Smooth muscle cell (in vitro differentiated cells): ENCODE results near the gene CTRL. TPM values are rescaled to one million over a fixed set of nuclear protein-coding genes. Genes with fewer than 3 reads are reported as not detected.
"Not testable (repeated sequence)": the region's sequence is repeated elsewhere in the genome, so short reads cannot be mapped to it uniquely, and the experiment has no call there.

Source experiments
- DNase-seq: peaks from one replicate; lab custom pipeline; 2025; ENCODE audit not compliant: unreplicated experiment; lab: John Stamatoyannopoulos, UW
- H2AFZ ChIP-seq: fragments of 200-600 bp; sonication (generic); 2 replicates; pipeline ENCODE4 v1.6.0; 2016; ENCODE audit warnings: antibody characterized with exemption, low read depth, mild to moderate bottlenecking
- H3F3A ChIP-seq: fragments of 200-600 bp; sonication (generic); 2 replicates; pipeline ENCODE4 v1.6.0; 2017; ENCODE audit warnings: antibody characterized with exemption, low read depth
- H3K27ac ChIP-seq: fragments of 200-600 bp; sonication (generic); 2 replicates; pipeline ENCODE4 v1.5.1; 2016; ENCODE audit warnings: low read depth, mild to moderate bottlenecking
- H3K27me3 ChIP-seq: fragments of 200-600 bp; sonication (generic); 2 replicates; pipeline ENCODE4 v1.6.1; 2016; ENCODE audit warnings: low read depth, mild to moderate bottlenecking
- H3K36me3 ChIP-seq: fragments of 200-600 bp; sonication (generic); 2 replicates; pipeline ENCODE4 v1.5.1; 2016; ENCODE audit warnings: low read depth
- H3K4me1 ChIP-seq: fragments of 200-600 bp; sonication (generic); 2 replicates; pipeline ENCODE4 v1.5.1; 2016; ENCODE audit warnings: low read depth
- H3K4me2 ChIP-seq: fragments of 200-600 bp; sonication (generic); 2 replicates; pipeline ENCODE4 v1.6.0; 2016; ENCODE audit warnings: mild to moderate bottlenecking
- H3K4me3 ChIP-seq: fragments of 200-600 bp; sonication (generic); 2 replicates; pipeline ENCODE4 v1.5.1; 2016; ENCODE audit warnings: mild to moderate bottlenecking
- H3K79me2 ChIP-seq: fragments of 200-600 bp; sonication (generic); 2 replicates; pipeline ENCODE4 v1.6.0; 2016; ENCODE audit warnings: low read depth, mild to moderate bottlenecking
- H3K9ac ChIP-seq: fragments of 200-600 bp; sonication (generic); 2 replicates; pipeline ENCODE4 v1.6.0; 2016; ENCODE audit warnings: low read depth
- H3K9me3 ChIP-seq: fragments of 200-600 bp; sonication (generic); replicated peaks from 2 replicates; pipeline ENCODE4 v1.5.1; 2016; ENCODE audit warnings: low read depth
- H4K20me1 ChIP-seq: fragments of 200-600 bp; sonication (generic); 2 replicates; pipeline ENCODE4 v1.6.0; 2016; ENCODE audit warnings: low read depth
- CTCF ChIP-seq: fragments of 200-600 bp; sonication (generic); IDR thresholded peaks from 2 replicates; pipeline ENCODE4 v1.5.1; 2017; ENCODE audit warnings: borderline replicate concordance, mild to moderate bottlenecking, antibody characterized with exemption; ENCODE audit not compliant: insufficient read depth, poor library complexity, severe bottlenecking
- WGBS: methylation state at CpG from one replicate; pipeline ENCODE4 v1.1.7; 2016; ENCODE audit warnings: low lambda C conversion rate; 5-methylcytosine and 5-hydroxymethylcytosine counted together
- polyA plus RNA-seq: library from polyadenylated mRNA; unstranded; fragments of >200 nt; fragmentation: Nextera tagmentation; extraction: Ambion mirVana; gene quantifications from 2 replicates; pipeline ENCODE4 v1.2.1, GENCODE V29; 2016
- total RNA-seq: library from RNA; depleted of rRNA; stranded (reverse); fragments of >200 nt; gene quantifications from 2 replicates; pipeline ENCODE4 v1.2.3, GENCODE V29; 2014

CTRL gene
- total and polyA plus RNA-seq, 2 experiments from 2014 or later: 0.90 to 14.8 TPM

- Histone ChIP-seq H3K27me3 (no peaks in the 10 kb centered on the region), H3K27ac (no peak overlapping the region), H4K20me1 (no peaks in the 10 kb centered on the region), H3K9me3 (no peaks in the 10 kb centered on the region), H3K4me3 (no peak overlapping the region), H3F3A (no peaks in the 10 kb centered on the region), H2AFZ (no peak overlapping the region), H3K36me3 (no peaks in the 10 kb centered on the region), H3K4me1 (no peaks in the 10 kb centered on the region), H3K4me2 (no peak overlapping the region), H3K9ac (no peak overlapping the region), H3K79me2 (no peaks in the 10 kb centered on the region)
- TF ChIP-seq CTCF: no peak
- no peak for DNase-seq
- WGBS: 82% methylated on average over 5 of the region's 5 CpGs
Measured at GRCh38 chr16:67977005-67977404, 45.3 kb upstream of the CTRL start.

- no peak for TF ChIP-seq CTCF
- WGBS: 100% methylated on average over 2 of the region's 2 CpGs
- no peaks in the 10 kb centered on the region for H3K4me1 ChIP-seq
- no peak overlapping the region for H3K27ac ChIP-seq
- H3K36me3 ChIP-seq: no peaks in the 10 kb centered on the region
- no peaks in the 10 kb centered on the region for H3K79me2 ChIP-seq
- no peaks in the 10 kb centered on the region for H4K20me1 ChIP-seq
- H3K9ac ChIP-seq: no peak overlapping the region
- H3K4me2 ChIP-seq: no peak overlapping the region
- H2AFZ ChIP-seq: no peak overlapping the region
- H3K27me3 ChIP-seq: no peaks in the 10 kb centered on the region
- H3F3A ChIP-seq: no peaks in the 10 kb centered on the region
- no peak for DNase-seq
- H3K9me3 ChIP-seq: no peaks in the 10 kb centered on the region
- no peak overlapping the region for H3K4me3 ChIP-seq
Measured at GRCh38 chr16:67976205-67976604, 44.5 kb upstream of the CTRL start.

GRCh38 chr16:67975321-67976105 is 43.9 kb upstream of the CTRL start:
- no peaks in the 10 kb centered on the region for H3K36me3 ChIP-seq
- H3K4me1 ChIP-seq: no peaks in the 10 kb centered on the region
- H3K4me3 ChIP-seq: no peak overlapping the region
- WGBS: 84% methylated on average over 14 of the region's 14 CpGs
- no peak overlapping the region for H2AFZ ChIP-seq
- DNase-seq: no peak
- no peak overlapping the region for H3K27ac ChIP-seq
- H3F3A ChIP-seq: no peaks in the 10 kb centered on the region
- H3K9ac ChIP-seq: no peak overlapping the region
- H3K79me2 ChIP-seq: no peaks in the 10 kb centered on the region
- no peaks in the 10 kb centered on the region for H4K20me1 ChIP-seq
- TF ChIP-seq CTCF: no peak
- H3K4me2 ChIP-seq: no peak overlapping the region
- no peaks in the 10 kb centered on the region for H3K27me3 ChIP-seq
- H3K9me3 ChIP-seq: no peaks in the 10 kb centered on the region

- H3K4me3 ChIP-seq, H3F3A ChIP-seq, H3K79me2 ChIP-seq, H4K20me1 ChIP-seq, H3K4me1 ChIP-seq, H3K4me2 ChIP-seq, H3K27me3 ChIP-seq, H3K36me3 ChIP-seq, DNase-seq, H3K9me3 ChIP-seq, H3K9ac ChIP-seq, H2AFZ ChIP-seq, H3K27ac ChIP-seq: not testable (repeated sequence)
- 87% methylated on average over 7 of the region's 7 CpGs for WGBS
Measured at GRCh38 chr16:67972285-67972684, 40.6 kb upstream of the CTRL start.
